ENCODE data around the gene PBX4. TPM values are rescaled to one million over a fixed set of nuclear protein-coding genes. Genes with fewer than 3 reads are reported as not detected.
"Not testable (repeated sequence)": the region's sequence is repeated elsewhere in the genome, so short reads cannot be mapped to it uniquely, and the experiment has no call there.

The PBX4 gene
- total RNA-seq, 1 experiment from 2014 or later: 8.3 TPM

GRCh38 chr19:19600793-19601330 lies 17.6 kb downstream of the PBX4 start:
- Histone ChIP-seq H3K4me3 (ENCODE audit: low read depth in 2 of 2, low read length in 2 of 2) (no peak overlapping the region), H3K27ac (ENCODE audit: low read length) (no peak overlapping the region), H3K9me3 (ENCODE audit: control insufficient read depth, insufficient read depth, low read depth, low read length) (no peaks in the 10 kb centered on the region), H3K27me3 (ENCODE audit: control insufficient read depth, insufficient read depth, low read length) (no peaks in the 10 kb centered on the region), H3K36me3 (ENCODE audit: control insufficient read depth, insufficient read depth, low read length) (no peaks in the 10 kb centered on the region), H3K4me1 (ENCODE audit: control insufficient read depth, insufficient read depth, low read length) (no peaks in the 10 kb centered on the region; the same call in 1 of the 2 replicates)
- intact Hi-C loops (cut with micrococcal nuclease; ENCODE audit: unreplicated experiment): no loop called here
- TF ChIP-seq CTCF (IDR thresholded peaks at IDR 0.05) (no peak), POLR2AphosphoS5 (IDR thresholded peaks at IDR 0.05; ENCODE audit: low read depth, low read length) (no peak), REST (IDR thresholded peaks at IDR 0.05; ENCODE audit: insufficient read depth in 1 of 2, low read depth in 2 of 2, low read length in 1 of 2) (no peak), SIN3A (IDR thresholded peaks at IDR 0.05; ENCODE audit: borderline replicate concordance, insufficient read depth, low read depth, low read length) (no peak), TCF7L2 (IDR thresholded peaks at IDR 0.05; ENCODE audit: low read depth, low read length) (no peak)
- no TSS peak for BruUV-seq (replicated peaks)
- ATAC-seq: no peak
- ChIA-PET CTCF (no interaction called here), POLR2A (no interaction called here)
- in situ Hi-C loops (cut with HindIII; ENCODE audit: low pct_unique_long_range_greater_than_20kb, low sequenced_read_pairs): no loop called here
- no peak for DNase-seq (ENCODE audit: low read depth, low spot score)

- POLR2A ChIA-PET; CTCF ChIA-PET; in situ Hi-C loops (cut with HindIII; ENCODE audit: low pct_unique_long_range_greater_than_20kb, low sequenced_read_pairs); H3K9me3 ChIP-seq (ENCODE audit: control insufficient read depth, insufficient read depth, low read depth, low read length); H3K36me3 ChIP-seq (ENCODE audit: control insufficient read depth, insufficient read depth, low read length); H3K27me3 ChIP-seq (ENCODE audit: control insufficient read depth, insufficient read depth, low read length); H3K4me3 ChIP-seq (ENCODE audit: low read depth in 2 of 2, low read length in 2 of 2); H3K4me1 ChIP-seq (ENCODE audit: control insufficient read depth, insufficient read depth, low read length); H3K27ac ChIP-seq (ENCODE audit: low read length); intact Hi-C loops (cut with micrococcal nuclease; ENCODE audit: unreplicated experiment); BruUV-seq (replicated peaks); ATAC-seq; DNase-seq (ENCODE audit: low read depth, low spot score): not testable (repeated sequence)
Measured at GRCh38 chr19:19598728-19599451, 19.6 kb downstream of the PBX4 start.

- Histone ChIP-seq H3K4me1 (ENCODE audit: control insufficient read depth, insufficient read depth, low read length) (no peaks in the 10 kb centered on the region), H3K9me3 (ENCODE audit: control insufficient read depth, insufficient read depth, low read depth, low read length) (no peaks in the 10 kb centered on the region), H3K36me3 (ENCODE audit: control insufficient read depth, insufficient read depth, low read length) (no peaks in the 10 kb centered on the region), H3K27ac (ENCODE audit: low read length) (no peak overlapping the region), H3K4me3 (ENCODE audit: low read depth in 2 of 2, low read length in 2 of 2) (no peak overlapping the region), H3K27me3 (ENCODE audit: control insufficient read depth, insufficient read depth, low read length) (no peaks in the 10 kb centered on the region)
- DNase-seq (ENCODE audit: low read depth, low spot score) (no peak), ATAC-seq (no peak)
- intact Hi-C loops (cut with micrococcal nuclease; ENCODE audit: unreplicated experiment) (no loop called here), in situ Hi-C loops (cut with HindIII; ENCODE audit: low pct_unique_long_range_greater_than_20kb, low sequenced_read_pairs) (no loop called here)
- CTCF ChIA-PET: no interaction called here
- POLR2A ChIA-PET: no interaction called here
- no peak for TF ChIP-seq SIN3A (IDR thresholded peaks at IDR 0.05; ENCODE audit: borderline replicate concordance, insufficient read depth, low read depth, low read length)
- TF ChIP-seq POLR2AphosphoS5 (IDR thresholded peaks at IDR 0.05; ENCODE audit: low read depth, low read length): no peak
- no peak for TF ChIP-seq TCF7L2 (IDR thresholded peaks at IDR 0.05; ENCODE audit: low read depth, low read length)
- no peak for TF ChIP-seq CTCF (IDR thresholded peaks at IDR 0.05)
- no peak for TF ChIP-seq REST (IDR thresholded peaks at IDR 0.05; ENCODE audit: insufficient read depth in 1 of 2, low read depth in 2 of 2, low read length in 1 of 2)
- BruUV-seq (replicated peaks): TSS peak; percentile 48
Measured at GRCh38 chr19:19597809-19598306, 20.6 kb downstream of the PBX4 start.

Data from Panc1 (cell line).